ENCODE measurements around the gene MTURN. TPM values are rescaled to one million over a fixed set of nuclear protein-coding genes. Genes with fewer than 3 reads are reported as not detected.

The MTURN gene
- polyA plus RNA-seq, 2 of the 4 experiments (the other 2 are of a cell fraction), result 2.3 to 2.5 TPM

DNA sequence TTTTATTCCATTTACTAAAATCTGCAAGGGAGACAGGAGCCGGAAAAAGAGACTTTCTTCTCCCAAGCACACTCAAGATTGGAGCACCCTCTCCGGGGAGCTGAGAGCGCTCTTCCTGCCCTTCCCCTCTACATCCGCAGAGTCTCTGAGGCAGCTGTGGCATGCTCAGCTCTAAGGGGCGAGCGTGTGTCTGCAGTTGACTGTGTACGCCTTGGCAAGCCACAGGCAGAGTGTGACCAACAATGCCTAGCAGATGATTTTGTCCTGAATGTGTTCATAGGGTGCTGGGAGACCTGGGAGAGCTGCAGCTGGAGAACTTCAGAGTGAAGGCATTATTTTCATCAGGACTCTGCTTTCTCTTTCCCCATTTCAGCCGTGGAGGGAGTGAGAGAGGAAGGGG, 20.7 kb downstream of the MTURN start:
- 89% methylated on average over 8 of the region's 8 CpGs for WGBS (ENCODE audit: missing lambda C conversion rate)
- Histone ChIP-seq H3K4me3 (no peak overlapping the region), H3K9me3 (no peaks in the 10 kb centered on the region), H3K4me1 (0 out of 3 replicates have a peak, but pooled peaks cover 5% of the 10 kb centered on the region), H3K27ac (no peak overlapping the region), H3K4me2 (no peak overlapping the region)
- ChIA-PET CTCF (interaction anchor here (0.9 to 2.1 kb wide), 3 partner anchors 8 to 21 kb away, joined by 3 to 15 read pairs (median 7); partner anchors contain the start of gene MTURN), POLR2A (no interaction called here)
- DNase-seq (ENCODE audit: low read depth in 1 of 2, low spot score in 1 of 2) (no peak), ATAC-seq (no peak), FAIRE-seq (no peak)
- no peak for TF ChIP-seq MYC (IDR thresholded peaks at IDR 0.05; ENCODE audit: borderline replicate concordance, low read length)
- TF ChIP-seq POLR2AphosphoS2 (conservative IDR thresholded peaks at IDR 0.05; ENCODE audit: low read length), result no peak
- no peak for TF ChIP-seq GATA3 (IDR thresholded peaks at IDR 0.05; ENCODE audit: borderline replicate concordance)
- TF ChIP-seq MAZ (IDR thresholded peaks at IDR 0.05; ENCODE audit: borderline replicate concordance, low read depth, low read length), result no peak
- no peak for TF ChIP-seq ZNF302 (CRISPR knock-in tag; IDR thresholded peaks at IDR 0.05)
- TF ChIP-seq PHF8 (IDR thresholded peaks at IDR 0.05; ENCODE audit: borderline replicate concordance, low read depth), result no peak
- TF ChIP-seq, protein P1, sequence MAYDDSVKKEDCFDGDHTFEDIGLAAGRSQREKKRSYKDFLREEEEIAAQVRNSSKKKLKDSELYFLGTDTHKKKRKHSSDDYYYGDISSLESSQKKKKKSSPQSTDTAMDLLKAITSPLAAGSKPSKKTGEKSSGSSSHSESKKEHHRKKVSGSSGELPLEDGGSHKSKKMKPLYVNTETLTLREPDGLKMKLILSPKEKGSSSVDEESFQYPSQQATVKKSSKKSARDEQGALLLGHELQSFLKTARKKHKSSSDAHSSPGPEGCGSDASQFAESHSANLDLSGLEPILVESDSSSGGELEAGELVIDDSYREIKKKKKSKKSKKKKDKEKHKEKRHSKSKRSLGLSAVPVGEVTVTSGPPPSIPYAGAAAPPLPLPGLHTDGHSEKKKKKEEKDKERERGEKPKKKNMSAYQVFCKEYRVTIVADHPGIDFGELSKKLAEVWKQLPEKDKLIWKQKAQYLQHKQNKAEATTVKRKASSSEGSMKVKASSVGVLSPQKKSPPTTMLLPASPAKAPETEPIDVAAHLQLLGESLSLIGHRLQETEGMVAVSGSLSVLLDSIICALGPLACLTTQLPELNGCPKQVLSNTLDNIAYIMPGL (CRISPR knock-in tag; IDR thresholded peaks at IDR 0.05; ENCODE audit: borderline replicate concordance), result no peak
- no peak for TF ChIP-seq CEBPB (IDR thresholded peaks at IDR 0.05)

DNA sequence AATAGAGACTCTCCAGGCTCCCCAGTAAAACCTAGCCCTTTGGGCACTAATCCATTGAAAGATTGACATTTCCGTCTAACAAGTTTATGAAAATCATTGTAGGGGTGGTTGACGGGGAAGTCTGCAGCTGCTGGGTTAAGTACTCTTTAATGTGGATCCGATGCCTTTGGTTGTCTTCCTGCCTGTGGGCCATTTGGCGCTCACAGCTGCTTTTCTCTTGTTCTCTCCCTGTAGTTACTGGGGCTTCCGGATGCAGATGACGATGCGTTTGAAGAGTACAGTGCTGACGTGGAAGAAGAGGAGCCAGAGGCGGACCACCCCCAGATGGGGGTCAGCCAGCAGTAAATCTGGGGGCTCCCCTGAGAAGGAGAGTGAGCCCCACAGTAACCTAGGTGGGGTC, 22.4 kb downstream of the MTURN start:
- WGBS (ENCODE audit: missing lambda C conversion rate), result 91% methylated on average over 9 of the region's 9 CpGs
- DNase-seq (ENCODE audit: low read depth in 1 of 2, low spot score in 1 of 2) (no peak), FAIRE-seq (no peak), ATAC-seq (no peak)
- H3K27ac ChIP-seq, result no peak overlapping the region
- no peak overlapping the region for H3K4me2 ChIP-seq
- ChIA-PET POLR2A (no interaction called here), CTCF (interaction anchor here (1.2 to 1.5 kb wide), 3 partner anchors 14 to 402 kb away, joined by 3 to 4 read pairs (median 3); no protein-coding TSS in a partner anchor)
- H3K9me3 ChIP-seq, result no peaks in the 10 kb centered on the region
- TF ChIP-seq FOSL2 (IDR thresholded peaks at IDR 0.05) (no peak), FOSL2 (CRISPR knock-in tag; IDR thresholded peaks at IDR 0.05) (no peak), GATA3 (IDR thresholded peaks at IDR 0.05; ENCODE audit: borderline replicate concordance) (no peak), NPAS2 (CRISPR knock-in tag; IDR thresholded peaks at IDR 0.05; ENCODE audit: borderline replicate concordance) (no peak), RCOR1 (IDR thresholded peaks at IDR 0.05; ENCODE audit: low read depth, low read length) (no peak), CBX2 (IDR thresholded peaks at IDR 0.05; ENCODE audit: borderline replicate concordance, low read depth) (no peak), EP300 (IDR thresholded peaks at IDR 0.05) (no peak), ZNF302 (CRISPR knock-in tag; IDR thresholded peaks at IDR 0.05) (no peak), ESRRA (IDR thresholded peaks at IDR 0.05; ENCODE audit: borderline replicate concordance, low read length) (no peak), BHLHE40 (IDR thresholded peaks at IDR 0.05; ENCODE audit: low read depth, low read length) (no peak), RFX5 (IDR thresholded peaks at IDR 0.05) (no peak), JUNB (IDR thresholded peaks at IDR 0.05) (no peak), FOXS1 (CRISPR knock-in tag; IDR thresholded peaks at IDR 0.05) (no peak), POLR2A (IDR thresholded peaks at IDR 0.05; ENCODE audit: low read length) (no peak)
- TF ChIP-seq, protein P2, sequence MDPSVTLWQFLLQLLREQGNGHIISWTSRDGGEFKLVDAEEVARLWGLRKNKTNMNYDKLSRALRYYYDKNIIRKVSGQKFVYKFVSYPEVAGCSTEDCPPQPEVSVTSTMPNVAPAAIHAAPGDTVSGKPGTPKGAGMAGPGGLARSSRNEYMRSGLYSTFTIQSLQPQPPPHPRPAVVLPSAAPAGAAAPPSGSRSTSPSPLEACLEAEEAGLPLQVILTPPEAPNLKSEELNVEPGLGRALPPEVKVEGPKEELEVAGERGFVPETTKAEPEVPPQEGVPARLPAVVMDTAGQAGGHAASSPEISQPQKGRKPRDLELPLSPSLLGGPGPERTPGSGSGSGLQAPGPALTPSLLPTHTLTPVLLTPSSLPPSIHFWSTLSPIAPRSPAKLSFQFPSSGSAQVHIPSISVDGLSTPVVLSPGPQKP (IDR thresholded peaks at IDR 0.05; ENCODE audit: low read depth, low read length), result no peak
- TF ChIP-seq, protein P3, sequence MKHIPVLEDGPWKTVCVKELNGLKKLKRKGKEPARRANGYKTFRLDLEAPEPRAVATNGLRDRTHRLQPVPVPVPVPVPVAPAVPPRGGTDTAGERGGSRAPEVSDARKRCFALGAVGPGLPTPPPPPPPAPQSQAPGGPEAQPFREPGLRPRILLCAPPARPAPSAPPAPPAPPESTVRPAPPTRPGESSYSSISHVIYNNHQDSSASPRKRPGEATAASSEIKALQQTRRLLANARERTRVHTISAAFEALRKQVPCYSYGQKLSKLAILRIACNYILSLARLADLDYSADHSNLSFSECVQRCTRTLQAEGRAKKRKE (CRISPR knock-in tag; IDR thresholded peaks at IDR 0.05; ENCODE audit: low read depth), result no peak
- H3K4me1 ChIP-seq, result peaks cover 7% of the 10 kb centered on the region; the same call in 2 of the 3 replicates
- no peak overlapping the region for H3K4me3 ChIP-seq
